ENCODE measurements around the gene MOBP.

The MOBP gene

GRCh38 chr3:39521456-39521855 lies 54.0 kb downstream of the MOBP start:
- H3K36me3 ChIP-seq = no peaks in the 10 kb centered on the region
- H3K9me3 ChIP-seq = no peaks in the 10 kb centered on the region
- no peak overlapping the region for H3K27ac ChIP-seq
- TF ChIP-seq, protein P1, sequence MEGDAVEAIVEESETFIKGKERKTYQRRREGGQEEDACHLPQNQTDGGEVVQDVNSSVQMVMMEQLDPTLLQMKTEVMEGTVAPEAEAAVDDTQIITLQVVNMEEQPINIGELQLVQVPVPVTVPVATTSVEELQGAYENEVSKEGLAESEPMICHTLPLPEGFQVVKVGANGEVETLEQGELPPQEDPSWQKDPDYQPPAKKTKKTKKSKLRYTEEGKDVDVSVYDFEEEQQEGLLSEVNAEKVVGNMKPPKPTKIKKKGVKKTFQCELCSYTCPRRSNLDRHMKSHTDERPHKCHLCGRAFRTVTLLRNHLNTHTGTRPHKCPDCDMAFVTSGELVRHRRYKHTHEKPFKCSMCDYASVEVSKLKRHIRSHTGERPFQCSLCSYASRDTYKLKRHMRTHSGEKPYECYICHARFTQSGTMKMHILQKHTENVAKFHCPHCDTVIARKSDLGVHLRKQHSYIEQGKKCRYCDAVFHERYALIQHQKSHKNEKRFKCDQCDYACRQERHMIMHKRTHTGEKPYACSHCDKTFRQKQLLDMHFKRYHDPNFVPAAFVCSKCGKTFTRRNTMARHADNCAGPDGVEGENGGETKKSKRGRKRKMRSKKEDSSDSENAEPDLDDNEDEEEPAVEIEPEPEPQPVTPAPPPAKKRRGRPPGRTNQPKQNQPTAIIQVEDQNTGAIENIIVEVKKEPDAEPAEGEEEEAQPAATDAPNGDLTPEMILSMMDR (IDR thresholded peaks at IDR 0.05) = no peak
- no peaks in the 10 kb centered on the region for H3K27me3 ChIP-seq
- H3K4me3 ChIP-seq (ENCODE audit: low read depth in 1 of 2, low read length in 1 of 2) = no peak overlapping the region
- H3K4me1 ChIP-seq (ENCODE audit: control insufficient read depth in 1 of 2, insufficient read depth in 1 of 2, low read depth in 1 of 2, low read length in 1 of 2) = no peaks in the 10 kb centered on the region

DNA sequence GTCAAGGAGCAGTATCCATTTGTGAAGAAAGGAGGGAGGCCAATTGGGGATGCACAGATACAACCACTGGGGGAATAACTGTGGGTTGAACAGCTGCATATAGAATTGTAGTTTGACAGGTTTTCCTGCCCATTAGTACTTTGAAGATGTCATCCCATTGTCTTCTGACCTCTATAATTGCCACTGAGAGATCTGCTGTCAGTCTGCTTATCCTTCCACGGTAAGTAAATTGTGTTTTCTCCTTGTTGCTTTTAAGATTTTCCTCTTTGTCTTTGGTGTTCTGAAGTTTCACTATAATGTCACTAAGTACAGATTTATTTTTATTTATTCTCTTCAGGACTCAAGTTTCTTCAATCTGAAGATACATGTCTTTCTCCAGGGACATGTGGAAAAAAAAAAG lies 56.6 kb downstream of the MOBP start:
- TF ChIP-seq, protein P1 (IDR thresholded peaks at IDR 0.05) = no peak
- no peaks in the 10 kb centered on the region for H3K36me3 ChIP-seq
- H3K27ac ChIP-seq = no peak overlapping the region
- no peaks in the 10 kb centered on the region for H3K9me3 ChIP-seq
- H3K4me3 ChIP-seq (ENCODE audit: low read depth in 1 of 2, low read length in 1 of 2) = no peak overlapping the region
- no peaks in the 10 kb centered on the region for H3K27me3 ChIP-seq
- H3K4me1 ChIP-seq (ENCODE audit: control insufficient read depth in 1 of 2, insufficient read depth in 1 of 2, low read depth in 1 of 2, low read length in 1 of 2) = no peaks in the 10 kb centered on the region

GRCh38 chr3:39528844-39529243 lies 61.4 kb downstream of the MOBP start:
- TF ChIP-seq, protein P1 (IDR thresholded peaks at IDR 0.05) = no peak
- Histone ChIP-seq H3K4me1 (ENCODE audit: control insufficient read depth in 1 of 2, insufficient read depth in 1 of 2, low read depth in 1 of 2, low read length in 1 of 2) (no peaks in the 10 kb centered on the region), H3K27me3 (no peaks in the 10 kb centered on the region), H3K27ac (no peak overlapping the region), H3K36me3 (no peaks in the 10 kb centered on the region), H3K9me3 (no peaks in the 10 kb centered on the region), H3K4me3 (ENCODE audit: low read depth in 1 of 2, low read length in 1 of 2) (no peak overlapping the region)

GRCh38 chr3:39529577-39529976 lies 62.1 kb downstream of the MOBP start:
- H3K4me3 ChIP-seq (ENCODE audit: low read depth in 1 of 2, low read length in 1 of 2) = no peak overlapping the region
- no peaks in the 10 kb centered on the region for H3K9me3 ChIP-seq
- TF ChIP-seq, protein P1 (IDR thresholded peaks at IDR 0.05) = no peak
- H3K36me3 ChIP-seq = no peaks in the 10 kb centered on the region
- H3K27ac ChIP-seq = no peak overlapping the region
- H3K4me1 ChIP-seq (ENCODE audit: control insufficient read depth in 1 of 2, insufficient read depth in 1 of 2, low read depth in 1 of 2, low read length in 1 of 2) = no peaks in the 10 kb centered on the region
- H3K27me3 ChIP-seq = no peaks in the 10 kb centered on the region

- Histone ChIP-seq H3K36me3 (no peaks in the 10 kb centered on the region), H3K9me3 (no peaks in the 10 kb centered on the region), H3K4me1 (ENCODE audit: control insufficient read depth in 1 of 2, insufficient read depth in 1 of 2, low read depth in 1 of 2, low read length in 1 of 2) (no peaks in the 10 kb centered on the region), H3K4me3 (ENCODE audit: low read depth in 1 of 2, low read length in 1 of 2) (no peak overlapping the region), H3K27ac (no peak overlapping the region), H3K27me3 (no peaks in the 10 kb centered on the region)
- TF ChIP-seq, protein P1 (IDR thresholded peaks at IDR 0.05) = no peak
Observed at GRCh38 chr3:39531066-39531465, 63.6 kb downstream of the MOBP start.

DNA sequence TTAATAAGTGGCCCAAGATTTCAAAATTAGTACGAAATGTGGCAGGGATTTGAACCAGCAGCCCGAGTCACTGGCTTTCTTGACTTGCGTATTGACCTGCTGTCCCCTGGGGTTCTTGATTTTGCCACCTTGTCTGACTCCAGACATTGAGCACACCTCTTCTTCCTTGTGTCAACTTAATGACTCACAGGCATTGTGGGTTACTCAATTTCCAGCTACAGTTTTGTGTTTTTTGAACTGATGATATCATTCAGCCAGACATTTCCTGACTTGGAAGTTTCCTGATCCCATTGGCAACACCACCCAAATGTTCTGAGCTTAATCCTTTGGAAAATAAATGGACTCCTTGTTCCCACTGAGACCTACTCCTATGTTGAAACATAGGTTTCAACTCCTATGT lies 64.2 kb downstream of the MOBP start:
- H3K36me3 ChIP-seq = no peaks in the 10 kb centered on the region
- no peak overlapping the region for H3K27ac ChIP-seq
- no peaks in the 10 kb centered on the region for H3K4me1 ChIP-seq (ENCODE audit: control insufficient read depth in 1 of 2, insufficient read depth in 1 of 2, low read depth in 1 of 2, low read length in 1 of 2)
- H3K27me3 ChIP-seq = no peaks in the 10 kb centered on the region
- TF ChIP-seq, protein P1 (IDR thresholded peaks at IDR 0.05) = no peak
- no peak overlapping the region for H3K4me3 ChIP-seq (ENCODE audit: low read depth in 1 of 2, low read length in 1 of 2)
- H3K9me3 ChIP-seq = no peaks in the 10 kb centered on the region

All from neutrophil (primary cell).